Effector CD4-positive, alpha-beta T cell (primary cell): Measurements from ENCODE around the gene AEBP2.
"Not testable (repeated sequence)": the region's sequence is repeated elsewhere in the genome, so short reads cannot be mapped to it uniquely, and the experiment has no call there.

Experiments
- DNase-seq: peaks from one replicate; pipeline ENCODE4 v3.0.0-alpha.2; 2020
- total RNA-seq: gene quantifications from one replicate; lab custom pipeline; 2026; lab: John Stamatoyannopoulos, UW

Gene AEBP2, protein sequence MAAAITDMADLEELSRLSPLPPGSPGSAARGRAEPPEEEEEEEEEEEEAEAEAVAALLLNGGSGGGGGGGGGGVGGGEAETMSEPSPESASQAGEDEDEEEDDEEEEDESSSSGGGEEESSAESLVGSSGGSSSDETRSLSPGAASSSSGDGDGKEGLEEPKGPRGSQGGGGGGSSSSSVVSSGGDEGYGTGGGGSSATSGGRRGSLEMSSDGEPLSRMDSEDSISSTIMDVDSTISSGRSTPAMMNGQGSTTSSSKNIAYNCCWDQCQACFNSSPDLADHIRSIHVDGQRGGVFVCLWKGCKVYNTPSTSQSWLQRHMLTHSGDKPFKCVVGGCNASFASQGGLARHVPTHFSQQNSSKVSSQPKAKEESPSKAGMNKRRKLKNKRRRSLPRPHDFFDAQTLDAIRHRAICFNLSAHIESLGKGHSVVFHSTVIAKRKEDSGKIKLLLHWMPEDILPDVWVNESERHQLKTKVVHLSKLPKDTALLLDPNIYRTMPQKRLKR
- 93.8 reads per million, percentile 81 among the genes with 10 or more reads in this experiment for total RNA-seq

DNA sequence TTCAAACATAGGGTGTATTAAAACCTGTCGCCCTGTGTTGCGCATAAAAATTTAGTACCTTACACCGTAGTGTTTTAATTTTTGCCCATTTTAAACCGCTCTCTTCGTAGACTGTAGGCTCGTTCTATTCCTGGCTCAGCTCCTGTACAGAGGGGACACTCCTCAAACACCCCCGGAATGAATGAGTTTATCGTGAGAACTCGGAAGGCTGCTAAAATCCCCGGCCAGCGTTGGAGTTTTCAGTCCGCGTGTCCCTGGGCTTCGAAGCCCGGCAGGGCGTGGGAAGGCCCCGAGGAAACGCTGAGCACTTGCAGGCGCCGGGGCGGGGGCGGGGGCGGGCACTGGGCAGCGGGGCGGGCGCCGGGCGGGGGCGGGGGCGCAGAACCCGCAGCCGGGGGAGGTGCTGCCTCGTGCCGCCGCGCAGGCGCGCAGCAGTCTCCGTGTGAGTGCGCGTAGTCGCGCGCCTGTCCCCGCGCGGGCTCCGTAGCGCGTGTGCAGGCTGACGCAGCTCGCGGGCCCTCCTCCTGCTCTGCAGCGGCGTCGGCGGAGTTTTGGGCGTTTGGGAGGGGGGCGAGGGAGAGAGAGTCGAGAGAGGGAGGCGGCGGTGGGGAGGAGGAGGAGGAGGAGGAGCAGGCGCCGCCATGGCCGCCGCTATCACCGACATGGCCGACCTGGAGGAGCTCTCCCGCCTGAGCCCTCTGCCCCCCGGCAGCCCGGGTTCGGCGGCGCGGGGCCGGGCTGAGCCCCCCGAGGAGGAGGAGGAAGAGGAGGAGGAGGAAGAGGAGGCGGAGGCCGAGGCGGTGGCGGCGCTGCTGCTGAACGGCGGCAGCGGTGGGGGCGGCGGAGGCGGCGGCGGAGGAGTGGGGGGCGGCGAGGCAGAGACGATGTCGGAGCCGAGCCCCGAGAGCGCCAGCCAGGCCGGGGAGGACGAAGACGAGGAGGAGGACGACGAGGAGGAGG, at the start of gene AEBP2:
TSS of gene AEBP2 (plus strand) at position 434 of the 960 bp plus-strand sequence. CDS start at position 642, 208 bp downstream.
- peak; percentile 91 for DNase-seq

DNA sequence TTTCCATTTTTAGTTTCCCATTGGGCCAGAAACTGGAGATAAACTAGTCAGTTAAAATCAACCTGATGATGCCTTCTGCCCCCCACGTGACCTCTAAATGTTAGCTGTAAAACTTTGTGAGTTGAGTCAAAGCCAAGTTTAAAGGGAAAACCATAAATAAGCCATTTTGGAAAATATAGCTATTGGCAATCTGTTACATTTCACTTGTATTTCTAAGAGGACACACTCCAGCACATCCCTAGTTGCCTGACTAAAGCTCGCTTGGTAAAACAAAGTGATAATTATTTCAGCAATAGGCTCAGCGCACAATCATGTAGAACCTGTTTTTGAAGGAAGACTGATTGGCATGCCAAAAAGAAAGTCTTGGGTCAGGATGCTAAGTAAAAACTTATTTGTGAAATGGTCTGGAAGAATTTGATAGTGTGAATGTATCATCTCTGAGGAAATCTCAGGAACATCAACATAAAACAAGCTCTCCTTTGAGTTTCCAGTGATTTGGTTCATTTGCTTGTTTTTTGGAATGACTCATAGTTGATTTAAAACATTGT, 49.2 kb upstream of the AEBP2 start:
- DNase-seq: no peak

DNA sequence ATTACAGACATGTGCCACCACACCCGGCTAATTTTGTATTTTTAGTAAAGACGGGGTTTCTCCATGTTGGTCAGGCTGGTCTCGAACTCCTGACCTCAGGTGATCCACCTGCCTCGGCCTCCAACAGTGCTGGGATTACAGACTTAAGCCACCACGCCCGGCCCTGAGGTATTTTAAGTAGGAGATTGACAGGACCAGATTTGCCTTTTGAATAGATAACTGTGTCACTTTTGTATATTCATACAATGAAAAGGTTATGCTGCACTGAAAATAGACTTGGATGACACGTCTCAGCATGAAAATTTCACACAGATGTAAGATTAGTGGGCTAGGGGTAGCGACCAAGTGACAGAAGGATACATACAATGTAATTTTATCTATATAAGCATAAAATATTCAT, 46.6 kb upstream of the AEBP2 start:
- not testable (repeated sequence) for DNase-seq

DNA sequence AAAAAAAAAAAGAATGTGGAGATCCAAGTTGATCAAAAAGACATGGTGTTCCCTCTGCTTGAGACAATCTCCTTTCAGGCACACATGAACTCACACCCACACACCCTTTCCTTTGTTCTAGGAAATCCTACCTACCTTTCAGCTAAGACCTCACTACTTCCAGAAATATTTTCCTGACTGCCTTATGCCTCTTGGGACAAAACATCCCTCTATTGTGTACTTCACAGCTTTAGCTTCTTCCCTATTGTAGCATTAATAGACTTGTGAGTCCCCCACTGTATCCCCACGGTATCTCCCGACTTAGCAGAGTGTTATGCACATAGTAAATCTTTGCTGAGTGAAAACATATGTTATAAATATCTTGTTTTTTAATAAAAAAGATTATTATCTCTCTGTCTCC, 44.9 kb upstream of the AEBP2 start:
- DNase-seq: no peak

DNA sequence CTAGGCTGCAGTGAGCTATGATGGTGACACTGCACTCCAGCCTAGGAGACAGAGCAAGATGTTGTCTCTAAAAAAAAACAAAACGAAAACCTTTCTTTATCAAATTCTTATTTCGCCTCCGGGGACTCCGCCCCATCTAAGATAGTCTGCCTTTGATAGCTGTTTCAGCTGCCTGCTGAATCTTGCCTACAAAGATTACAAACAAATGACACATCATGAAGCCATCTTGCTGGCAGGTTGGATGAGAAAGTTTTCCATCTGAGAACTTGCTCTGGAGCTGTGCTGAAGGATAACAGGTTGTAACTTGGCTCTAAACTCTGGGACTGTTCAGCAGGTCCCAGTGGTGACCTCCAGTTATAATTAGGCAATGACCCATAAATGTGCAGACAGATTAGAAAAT, 41.8 kb upstream of the AEBP2 start:
- DNase-seq: no peak

DNA sequence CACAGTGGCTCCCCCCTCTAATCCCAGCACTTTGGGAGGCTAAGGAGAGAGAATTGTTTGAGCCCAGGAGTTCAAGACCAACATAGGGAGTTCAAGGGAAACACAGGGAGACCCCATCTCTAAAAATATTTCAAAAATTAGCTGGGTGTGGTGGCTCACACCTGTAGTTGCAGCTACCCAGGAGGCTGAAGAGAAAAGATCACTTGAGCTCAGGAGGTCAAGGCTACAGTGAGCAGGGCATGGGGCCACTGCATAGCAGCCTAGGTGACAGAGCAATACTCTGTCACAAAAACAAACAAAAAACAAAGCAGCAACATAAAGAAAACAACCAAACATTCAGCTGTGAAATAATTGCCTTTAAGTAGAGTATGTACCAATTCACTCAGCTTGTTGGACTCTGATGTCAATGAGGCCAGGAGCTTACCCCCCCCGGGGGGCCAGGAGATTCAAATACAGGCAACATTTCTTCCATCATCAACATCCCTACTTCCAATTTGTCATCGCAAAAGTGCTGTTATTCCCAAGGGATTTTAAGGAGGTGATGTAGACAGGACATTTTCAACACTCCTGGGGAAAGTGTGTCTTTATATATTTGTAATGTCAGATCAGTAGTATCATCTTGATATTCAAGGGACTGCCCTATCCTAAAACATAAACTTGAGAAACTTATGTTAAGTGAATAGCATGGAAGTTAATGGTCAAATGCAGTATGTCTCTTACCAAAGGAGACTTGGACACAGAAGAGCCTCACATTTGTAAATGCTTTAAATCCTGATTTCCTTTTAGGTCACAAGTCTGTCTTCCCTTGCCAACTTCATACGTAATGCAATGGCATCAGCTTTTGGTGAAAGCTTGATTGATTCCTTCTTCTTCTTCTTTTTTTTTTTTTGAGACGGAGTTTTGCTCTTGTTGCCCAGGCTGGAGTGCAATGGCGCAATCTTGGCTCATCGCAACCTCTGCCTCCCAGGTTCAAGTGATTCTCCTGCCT, 40.6 kb upstream of the AEBP2 start:
- DNase-seq: no peak

DNA sequence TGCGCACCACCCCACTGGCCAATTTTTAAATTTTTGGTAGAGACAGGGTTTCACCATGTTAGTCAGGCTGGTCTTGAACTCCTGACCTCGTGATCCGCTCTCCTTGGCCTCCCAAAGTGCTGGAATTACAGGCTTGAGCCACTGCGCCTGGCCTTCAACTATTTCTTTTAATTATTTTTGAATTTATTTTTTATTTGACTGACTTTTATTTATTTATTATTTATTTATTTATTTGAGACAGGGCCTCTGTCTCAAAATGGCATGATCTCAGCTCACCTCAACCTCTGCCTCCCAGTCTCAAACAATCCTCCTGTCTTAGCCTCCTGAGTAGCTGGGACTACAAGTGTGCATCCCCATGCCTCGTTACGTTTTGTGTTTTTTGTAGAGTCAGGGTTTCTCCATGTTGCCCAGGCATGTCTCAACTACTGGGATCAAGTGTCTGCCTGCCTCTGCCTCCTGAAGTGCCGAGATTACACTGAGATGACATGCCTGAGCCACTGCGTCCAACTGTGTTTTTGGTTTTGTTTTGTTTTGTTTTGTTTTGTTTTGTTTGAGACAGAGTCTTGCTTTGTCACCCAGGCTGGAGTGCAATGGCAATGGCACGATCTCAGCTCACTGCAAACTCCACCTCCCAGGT, 38.5 kb upstream of the AEBP2 start:
- DNase-seq: not testable (repeated sequence)

DNA sequence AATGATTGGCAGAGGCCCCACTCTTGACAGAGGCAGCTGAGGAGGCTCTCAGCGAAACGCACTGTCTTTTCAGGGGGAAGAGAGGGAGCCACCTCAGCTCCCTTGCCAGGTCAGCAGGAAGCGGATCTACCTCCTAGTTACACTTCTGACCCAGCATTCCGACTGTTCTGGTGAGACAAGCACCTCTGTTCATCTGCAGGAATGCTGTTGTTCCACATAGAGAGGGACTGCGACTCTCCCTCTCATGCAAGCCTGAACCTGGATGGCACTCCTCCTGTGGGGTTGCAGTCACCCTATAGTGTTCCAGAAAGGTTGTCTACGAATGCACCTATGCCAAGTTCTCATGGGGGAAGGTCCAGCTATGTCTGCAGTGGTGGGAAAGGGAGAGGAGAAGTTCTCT, 37.1 kb upstream of the AEBP2 start:
- DNase-seq: no peak

DNA sequence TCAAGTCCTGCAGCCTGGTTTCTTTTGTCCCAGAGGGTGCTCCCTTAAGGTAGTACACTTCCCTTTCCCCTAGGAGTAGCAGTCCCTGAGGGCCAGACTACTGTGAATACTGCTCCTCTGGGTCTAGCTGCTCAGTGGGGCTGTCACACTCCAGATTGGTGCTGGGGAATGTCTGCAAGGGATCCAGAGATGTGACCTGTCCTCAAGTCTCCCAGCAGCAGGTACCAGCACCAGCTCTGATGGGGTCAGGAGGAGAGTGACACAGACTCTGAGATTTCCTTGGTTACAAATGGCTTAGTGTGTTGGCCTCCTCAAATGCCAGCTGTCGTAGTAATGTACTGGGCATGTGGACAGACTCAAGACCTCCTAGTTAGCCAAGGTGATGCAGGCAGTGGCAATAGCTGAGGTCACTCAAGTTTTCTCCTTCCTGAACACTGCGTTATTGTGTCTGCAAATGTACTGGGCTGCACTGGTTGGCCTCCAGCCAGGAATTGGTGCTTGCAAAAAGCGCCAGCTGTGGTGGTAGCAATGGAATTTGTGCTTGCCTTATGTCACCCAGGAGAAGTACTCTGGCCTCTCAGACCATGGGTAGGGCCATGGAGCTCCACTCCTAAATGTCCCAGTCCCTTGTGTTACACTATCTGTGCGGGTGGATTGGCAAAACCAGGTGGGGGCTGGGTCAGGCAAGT, 36.4 kb upstream of the AEBP2 start:
- no peak for DNase-seq

DNA sequence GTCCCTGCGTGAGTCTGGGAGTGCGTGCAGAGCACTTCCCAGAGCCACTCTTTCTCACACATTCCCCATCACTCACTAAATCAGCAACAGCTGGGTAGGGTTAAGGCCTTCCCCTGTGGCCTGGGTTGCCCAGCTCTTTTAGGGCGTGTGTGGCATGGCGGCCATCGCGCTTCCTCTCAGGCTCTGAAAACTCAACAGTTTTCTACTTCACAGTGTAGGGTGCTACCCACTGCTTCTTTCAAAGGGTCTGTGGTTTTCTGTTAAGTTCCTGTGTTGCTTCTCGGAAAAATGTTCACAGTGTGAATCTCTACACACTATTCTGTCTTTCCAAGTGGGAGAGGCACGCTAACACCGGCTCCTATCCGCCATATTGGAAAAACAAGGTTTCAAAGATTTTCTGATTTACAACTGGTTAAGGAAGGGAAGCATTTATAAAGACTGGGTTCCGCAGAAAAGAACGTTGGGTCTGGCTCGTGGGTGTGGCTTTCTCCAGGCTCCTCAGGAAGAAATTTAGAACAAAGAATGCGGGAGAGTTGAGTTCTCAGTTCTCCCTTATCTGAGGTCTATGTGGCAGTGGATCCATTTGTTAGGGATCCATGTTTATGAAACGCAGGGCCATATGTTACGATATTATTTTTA, 34.9 kb upstream of the AEBP2 start:
- DNase-seq: no peak

DNA sequence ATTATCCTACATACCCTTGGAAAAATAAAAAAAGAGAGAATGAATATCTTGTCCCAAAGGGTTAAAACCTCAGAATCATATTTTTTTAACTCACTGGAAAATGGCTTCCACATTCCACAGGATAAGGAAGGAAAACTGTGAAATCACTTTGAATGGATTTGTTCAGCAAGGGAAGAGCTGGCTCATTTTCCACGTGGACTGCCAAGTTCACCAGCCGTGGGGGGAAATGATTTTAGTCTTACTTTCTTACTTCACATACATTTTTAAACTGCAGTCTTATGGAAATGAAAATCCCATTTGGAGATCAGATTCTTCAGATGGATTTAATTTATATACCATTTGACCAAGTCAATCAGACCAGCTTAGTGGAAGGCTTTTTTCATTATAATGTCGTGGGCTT, 29.9 kb upstream of the AEBP2 start:
- no peak for DNase-seq

DNA sequence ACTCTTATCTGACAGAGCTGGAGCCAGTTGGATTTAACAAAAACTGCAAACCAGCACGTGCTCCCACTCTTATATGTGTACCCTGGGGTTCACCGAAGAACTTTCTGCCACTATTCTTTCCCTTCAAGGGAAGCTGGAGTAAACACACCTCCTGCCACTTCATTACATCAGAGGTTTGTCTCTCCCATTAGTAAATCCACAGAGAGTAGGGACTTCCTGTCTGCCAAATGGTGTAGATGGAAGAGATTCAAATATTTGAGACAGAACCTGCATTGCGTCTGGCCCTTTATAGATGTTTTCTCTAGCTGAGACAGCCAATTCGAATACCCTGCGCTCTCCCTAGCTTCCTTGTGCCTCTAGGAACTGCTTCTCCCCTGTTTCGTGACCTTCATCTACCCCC, 29.1 kb upstream of the AEBP2 start:
- no peak for DNase-seq

DNA sequence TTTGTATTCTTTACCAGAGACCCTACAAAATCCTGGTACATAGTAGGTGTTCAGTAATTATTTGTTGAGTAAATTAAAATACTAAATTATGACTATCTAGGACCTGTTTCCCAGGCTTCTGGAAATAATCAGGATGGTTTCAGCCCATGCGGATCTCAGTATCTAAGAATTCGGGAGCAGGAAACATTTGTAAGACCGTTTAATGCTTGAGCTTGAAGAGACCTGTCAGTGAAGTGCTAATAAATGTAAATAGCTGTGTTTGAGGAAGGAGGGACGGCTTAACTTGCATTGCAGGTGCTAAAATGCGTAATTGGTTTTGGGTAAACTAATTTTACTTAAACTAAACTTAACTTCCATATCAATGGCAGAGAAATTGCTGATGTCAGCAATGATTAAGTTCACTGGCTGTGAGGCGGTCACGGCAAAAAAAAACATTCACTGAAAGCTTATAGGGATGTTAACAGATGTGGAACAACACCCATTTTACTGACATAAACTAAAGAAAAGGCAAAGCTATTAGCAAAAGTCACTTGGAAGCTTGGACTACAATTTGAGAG, 28.6 kb upstream of the AEBP2 start:
- no peak for DNase-seq

DNA sequence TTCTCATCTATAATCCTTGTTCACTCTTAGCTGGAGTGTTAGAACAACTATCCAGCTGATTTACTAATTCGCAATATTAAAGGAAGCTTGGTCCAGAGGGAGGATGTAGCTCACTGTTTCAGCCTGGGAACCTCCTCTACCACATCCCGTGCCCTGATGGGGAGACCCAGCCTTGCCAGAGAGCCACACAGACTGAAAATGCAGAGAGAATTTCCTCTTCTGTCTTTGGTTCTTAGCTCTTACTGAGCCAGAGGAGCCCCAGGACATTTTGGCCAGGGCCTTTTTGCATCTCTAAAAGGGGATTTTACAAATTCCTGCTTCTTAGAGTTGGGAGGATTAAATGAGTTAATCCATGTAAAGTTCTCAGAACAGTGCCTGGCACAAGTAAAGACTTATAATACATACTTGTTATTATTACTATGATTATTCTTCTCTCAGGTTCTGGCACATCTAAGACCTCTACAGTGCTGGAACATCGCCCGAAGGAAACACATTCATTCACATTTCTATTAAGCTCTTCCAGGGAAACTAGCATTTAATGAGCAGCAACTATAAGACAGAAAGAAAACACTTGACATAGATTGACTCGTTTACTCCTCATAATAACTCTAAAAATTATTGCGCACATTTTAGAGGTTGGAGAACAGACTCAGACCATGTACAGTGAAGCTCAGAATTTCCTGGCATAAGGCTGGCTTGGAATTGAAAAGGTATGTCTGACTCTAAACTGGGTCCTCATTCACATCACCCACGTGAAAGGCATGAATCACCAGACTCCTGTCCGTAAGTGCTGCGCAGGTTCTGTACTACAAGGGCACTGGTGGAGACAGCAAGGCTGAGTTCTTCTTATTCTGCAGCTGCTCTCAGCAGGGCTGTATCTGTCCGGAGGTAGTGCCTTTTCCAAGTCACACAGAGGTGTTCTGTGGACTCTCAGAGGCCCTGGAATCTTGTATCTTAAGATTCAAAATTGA, 27.8 kb upstream of the AEBP2 start:
- DNase-seq: no peak

DNA sequence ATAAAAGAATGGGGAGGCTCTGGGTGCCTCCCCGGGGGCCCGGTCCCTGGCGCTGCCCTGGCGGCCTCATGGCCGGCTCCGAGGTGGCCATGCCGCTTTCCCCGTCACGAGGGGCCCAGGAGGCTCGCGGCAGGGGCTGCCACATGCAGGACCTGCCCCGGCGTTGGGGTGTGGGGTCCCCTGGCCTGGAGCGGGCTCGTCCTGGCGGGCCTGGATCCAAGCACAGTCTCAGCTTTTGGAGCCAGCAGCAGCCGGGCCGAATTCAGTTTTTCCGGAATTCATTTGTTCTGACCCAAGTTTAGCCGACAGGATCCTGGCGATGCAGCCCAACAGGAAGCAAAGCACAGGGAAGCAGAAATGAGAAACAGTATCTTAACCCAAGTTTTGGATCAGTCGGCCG, 26.4 kb upstream of the AEBP2 start:
- no peak for DNase-seq

DNA sequence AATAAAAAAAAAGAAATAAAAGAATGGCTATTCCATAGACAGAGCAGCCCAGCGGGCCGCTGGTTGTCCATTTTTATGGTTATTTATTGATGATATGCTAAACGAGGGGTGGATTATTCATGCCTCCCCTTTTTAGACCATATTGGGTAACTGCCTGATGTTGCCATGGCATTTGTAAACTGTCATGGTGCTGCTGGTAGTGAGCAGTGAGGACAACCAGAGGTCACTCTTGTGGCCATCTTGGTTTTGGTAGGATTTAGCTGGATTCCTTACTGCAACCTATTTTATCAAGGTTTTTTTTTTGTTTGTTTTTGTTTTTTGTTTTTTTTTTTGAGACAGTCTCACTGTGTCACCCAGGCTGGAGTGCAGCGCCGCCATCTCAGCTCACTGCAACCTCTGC, 25.7 kb upstream of the AEBP2 start:
- not testable (repeated sequence) for DNase-seq

DNA sequence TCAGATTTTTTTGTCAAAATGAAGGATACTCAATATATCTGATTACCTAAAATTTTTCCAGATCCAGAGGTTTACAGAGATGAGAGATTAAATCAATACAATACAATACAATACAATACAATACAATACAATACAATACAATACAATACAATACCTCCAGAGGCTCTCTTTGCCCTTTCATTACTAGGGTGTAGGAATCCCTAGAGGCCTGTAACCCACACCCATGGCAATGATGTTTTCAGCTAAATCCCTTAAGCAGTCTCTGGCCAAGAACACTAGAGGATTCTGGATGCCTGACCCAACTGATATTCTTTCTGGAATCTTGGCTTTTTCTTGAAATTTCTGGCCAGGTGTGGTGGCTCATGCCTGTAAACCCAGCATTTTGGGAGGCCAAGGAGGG, 23.7 kb upstream of the AEBP2 start:
- no peak for DNase-seq

DNA sequence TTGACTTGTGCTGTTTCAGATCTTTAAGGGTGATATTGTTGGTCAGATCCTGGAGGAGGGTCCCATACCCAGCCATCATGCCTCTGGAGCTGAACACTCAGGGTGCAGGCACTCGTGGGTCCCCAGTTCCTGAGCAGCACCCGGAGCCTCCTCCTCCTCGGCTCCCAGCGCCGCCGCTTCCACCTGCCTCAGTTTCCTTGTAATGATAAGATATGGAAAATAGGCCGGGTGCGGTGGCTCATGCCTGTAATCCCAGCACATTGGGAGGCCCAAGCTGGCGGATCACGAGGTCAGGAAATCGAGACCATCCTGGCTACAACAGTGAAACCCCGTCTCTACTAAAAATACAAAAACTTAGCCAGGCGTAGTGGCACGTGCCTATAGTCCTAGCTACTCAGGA, 20.2 kb upstream of the AEBP2 start:
- no peak for DNase-seq
